Measurements from ENCODE around the gene GRN. TPM values are rescaled to one million over a fixed set of nuclear protein-coding genes. Genes with fewer than 3 reads are reported as not detected.

GRN gene
- total and polyA plus RNA-seq, 9 of the 15 experiments (the other 6 are each of a cell fraction or from before 2014, with no cell fraction given), result 5.4 to 75.3 (median 20.7) TPM

DNA sequence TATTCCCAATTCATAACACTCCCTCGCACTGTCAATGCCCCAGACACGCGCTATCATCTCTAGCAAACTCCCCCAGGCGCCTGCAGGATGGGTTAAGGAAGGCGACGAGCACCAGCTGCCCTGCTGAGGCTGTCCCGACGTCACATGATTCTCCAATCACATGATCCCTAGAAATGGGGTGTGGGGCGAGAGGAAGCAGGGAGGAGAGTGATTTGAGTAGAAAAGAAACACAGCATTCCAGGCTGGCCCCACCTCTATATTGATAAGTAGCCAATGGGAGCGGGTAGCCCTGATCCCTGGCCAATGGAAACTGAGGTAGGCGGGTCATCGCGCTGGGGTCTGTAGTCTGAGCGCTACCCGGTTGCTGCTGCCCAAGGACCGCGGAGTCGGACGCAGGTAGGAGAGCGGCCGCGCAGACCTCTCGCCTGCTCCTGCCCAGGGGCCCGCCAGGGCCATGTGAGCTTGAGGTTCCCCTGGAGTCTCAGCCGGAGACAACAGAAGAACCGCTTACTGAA is at the start of gene GRN (continued):
- peak in 1 of 2 experiments; percentile 90; a peak in 2 of 4 replicates for TF ChIP-seq RCOR1 (IDR thresholded peaks at IDR 0.05; ENCODE audit: borderline replicate concordance in 1 of 2, low read depth in 2 of 2, low read length in 2 of 2)
- no peak for TF ChIP-seq ZBED1 (IDR thresholded peaks at IDR 0.05)
- no peak for TF ChIP-seq ZNF57 (CRISPR knock-in tag; IDR thresholded peaks at IDR 0.05)
- no peak for TF ChIP-seq JUNB (CRISPR knock-in tag; conservative IDR thresholded peaks at IDR 0.05)
- peak; percentile 81 for TF ChIP-seq VEZF1 (CRISPR knock-in tag; IDR thresholded peaks at IDR 0.05)
- TF ChIP-seq SP1 (CRISPR knock-in tag; IDR thresholded peaks at IDR 0.05), result peak; percentile 82
- peak; percentile 35; the same call in 1 of the 2 replicates for TF ChIP-seq ZEB2 (IDR thresholded peaks at IDR 0.05)
- TF ChIP-seq GABPB2 (CRISPR knock-in tag; conservative IDR thresholded peaks at IDR 0.05), result no peak
- TF ChIP-seq POLR2G (IDR thresholded peaks at IDR 0.05; ENCODE audit: low read depth, low read length), result peak; percentile 80
- no peak for TF ChIP-seq TCFL5 (CRISPR knock-in tag; conservative IDR thresholded peaks at IDR 0.05)
- TF ChIP-seq ZFPM2 (CRISPR knock-in tag; IDR thresholded peaks at IDR 0.05), result no peak
- TF ChIP-seq THAP7 (CRISPR knock-in tag; IDR thresholded peaks at IDR 0.05), result no peak
- TF ChIP-seq MGA (IDR thresholded peaks at IDR 0.05), result peak; percentile 97
- peak; percentile 89 to 95; a peak in 3 of 4 replicates for TF ChIP-seq SIN3A (IDR thresholded peaks at IDR 0.05; ENCODE audit: borderline replicate concordance in 2 of 2, control insufficient read depth in 1 of 2, low read depth in 2 of 2, low read length in 2 of 2)
- TF ChIP-seq NR3C1 (CRISPR knock-in tag; IDR thresholded peaks at IDR 0.05), result no peak
- TF ChIP-seq MTF1 (CRISPR knock-in tag; IDR thresholded peaks at IDR 0.05; ENCODE audit: borderline replicate concordance), result no peak

Data from K562 (cell line).